T1000 (cell line): ENCODE measurements around the gene ADARB2.
"Not testable (repeated sequence)": the region's sequence is repeated elsewhere in the genome, so short reads cannot be mapped to it uniquely, and the experiment has no call there.

Experiments
- DNase-seq: peaks from one replicate; lab custom pipeline; 2025; ENCODE audit warnings: mixed read lengths; lab: John Stamatoyannopoulos, UW

ADARB2 gene

DNA sequence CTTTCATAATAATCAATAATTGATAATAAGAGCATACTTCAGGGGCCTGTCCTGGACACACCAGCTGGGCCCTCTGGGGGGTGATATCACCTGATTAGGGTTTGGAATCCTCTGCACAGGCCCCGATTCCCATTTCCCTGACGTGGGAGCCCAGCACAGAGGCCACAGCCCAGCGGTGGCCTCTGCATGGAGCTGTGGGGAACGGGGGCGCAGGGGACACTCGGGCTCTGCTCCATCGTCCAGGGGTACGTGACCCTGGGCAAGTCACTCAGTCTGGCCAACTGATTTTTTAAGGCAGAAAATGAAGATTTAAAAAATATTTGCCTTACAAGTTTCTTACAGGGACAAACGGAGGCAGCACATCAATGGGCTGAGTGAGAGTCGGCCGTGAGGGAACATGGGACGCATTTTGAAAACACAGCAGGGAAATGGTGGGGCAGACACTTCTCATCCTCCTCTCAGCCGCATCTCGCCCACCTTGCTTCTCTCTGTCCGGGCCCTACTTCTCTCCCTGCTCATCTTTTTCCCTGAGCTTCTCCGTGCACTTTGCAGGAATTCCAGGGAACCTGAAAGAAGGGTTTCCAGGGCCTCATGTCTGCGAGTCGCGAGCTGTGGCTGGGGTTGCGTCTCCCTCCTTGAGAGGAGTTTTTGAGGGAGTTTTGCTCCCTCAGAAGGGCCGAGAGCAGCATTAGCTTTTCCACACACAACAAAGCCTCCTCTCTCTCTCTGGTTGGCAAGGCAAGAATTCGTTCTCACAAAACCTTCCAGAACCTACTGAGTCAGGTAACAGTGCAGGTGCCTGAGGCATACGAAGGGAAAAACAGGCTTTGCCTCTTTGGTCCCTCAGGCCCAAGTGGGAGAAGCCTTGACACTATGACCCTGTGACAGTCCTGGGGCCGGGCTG lies 369.1 kb downstream of the ADARB2 start:
- no peak for DNase-seq

DNA sequence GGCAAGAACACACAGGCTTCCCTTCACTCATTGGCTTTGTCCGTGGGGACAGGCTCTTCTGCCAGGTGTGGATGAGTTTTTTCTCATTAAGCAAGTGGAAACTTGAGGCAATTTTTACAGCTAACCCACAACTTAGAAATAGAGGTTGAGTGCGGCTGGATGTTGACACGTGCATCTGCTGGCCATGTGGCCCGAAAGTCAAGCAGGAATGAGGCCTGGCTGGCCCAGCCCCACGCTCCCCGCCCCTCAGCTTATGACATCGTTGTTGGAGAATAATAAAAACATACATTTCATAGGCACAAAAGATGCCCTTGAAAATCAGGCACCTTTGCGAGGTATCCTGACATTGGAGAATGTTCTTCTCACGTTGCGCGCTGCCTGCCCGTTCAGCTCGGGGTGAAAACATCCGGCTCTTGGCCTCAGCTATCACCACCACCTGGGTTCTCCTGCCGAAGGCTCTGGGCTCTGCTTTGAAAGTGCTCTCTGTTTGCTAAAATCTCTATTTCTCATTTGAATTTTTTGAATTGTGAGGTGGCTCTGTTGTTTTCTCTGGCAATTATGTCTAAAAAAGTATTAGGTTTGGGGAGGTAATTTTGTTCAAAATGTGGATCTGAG lies 370.4 kb downstream of the ADARB2 start:
- DNase-seq, result no peak

DNA sequence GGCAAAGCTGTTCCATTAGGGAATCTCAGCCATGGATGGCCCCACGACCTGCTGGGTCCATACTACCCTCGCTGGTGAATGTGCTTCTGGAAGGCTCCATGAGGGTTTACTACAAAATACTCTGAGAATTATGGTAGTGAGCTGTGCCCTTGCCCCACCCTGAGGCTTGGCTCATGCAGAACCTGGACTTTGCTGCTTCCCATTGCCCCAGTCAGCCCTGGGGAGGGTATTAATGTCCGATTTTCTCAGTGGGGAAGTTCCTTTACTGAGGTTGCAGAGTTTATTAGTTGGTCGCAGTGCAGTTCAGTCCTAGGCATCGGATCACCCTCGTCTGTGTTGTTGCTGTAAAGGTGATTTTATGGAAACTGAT lies 371.0 kb downstream of the ADARB2 start:
- no peak for DNase-seq

DNA sequence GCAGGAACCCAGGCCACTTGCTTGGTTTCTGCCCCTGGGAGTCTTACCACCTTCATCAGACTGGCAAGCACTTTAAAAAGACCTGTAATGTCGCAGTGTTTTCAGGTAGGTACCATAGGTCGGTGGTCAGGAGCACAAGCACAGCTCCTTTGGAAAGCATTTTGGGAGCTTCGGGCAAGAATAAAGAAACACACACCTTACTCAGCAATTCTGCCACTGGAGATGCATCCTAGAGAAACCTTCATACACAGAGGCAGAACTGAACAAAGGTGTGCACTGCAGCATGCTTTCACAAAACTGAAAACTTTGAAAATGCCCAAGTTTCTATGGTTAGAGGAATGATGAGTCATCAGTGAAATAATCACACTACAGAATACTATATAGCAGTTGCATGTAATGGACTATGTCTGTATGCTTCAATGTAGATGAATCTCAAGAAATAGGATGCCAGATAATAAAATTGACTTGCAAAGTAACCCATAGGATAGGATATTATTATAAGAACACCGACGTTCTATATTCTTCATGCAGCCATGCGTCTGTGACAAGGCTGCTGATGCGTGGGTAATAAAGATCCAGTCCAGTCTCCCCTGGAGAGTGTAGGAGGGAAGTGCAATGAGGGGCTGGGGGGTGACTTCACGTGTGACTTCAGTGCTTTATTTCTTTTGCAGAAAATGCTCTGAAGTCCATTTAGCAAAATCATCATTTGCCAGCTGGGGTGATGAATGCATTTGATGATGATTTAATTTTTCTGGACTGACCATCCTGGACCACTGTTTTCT lies 371.6 kb downstream of the ADARB2 start:
- DNase-seq, result no peak

DNA sequence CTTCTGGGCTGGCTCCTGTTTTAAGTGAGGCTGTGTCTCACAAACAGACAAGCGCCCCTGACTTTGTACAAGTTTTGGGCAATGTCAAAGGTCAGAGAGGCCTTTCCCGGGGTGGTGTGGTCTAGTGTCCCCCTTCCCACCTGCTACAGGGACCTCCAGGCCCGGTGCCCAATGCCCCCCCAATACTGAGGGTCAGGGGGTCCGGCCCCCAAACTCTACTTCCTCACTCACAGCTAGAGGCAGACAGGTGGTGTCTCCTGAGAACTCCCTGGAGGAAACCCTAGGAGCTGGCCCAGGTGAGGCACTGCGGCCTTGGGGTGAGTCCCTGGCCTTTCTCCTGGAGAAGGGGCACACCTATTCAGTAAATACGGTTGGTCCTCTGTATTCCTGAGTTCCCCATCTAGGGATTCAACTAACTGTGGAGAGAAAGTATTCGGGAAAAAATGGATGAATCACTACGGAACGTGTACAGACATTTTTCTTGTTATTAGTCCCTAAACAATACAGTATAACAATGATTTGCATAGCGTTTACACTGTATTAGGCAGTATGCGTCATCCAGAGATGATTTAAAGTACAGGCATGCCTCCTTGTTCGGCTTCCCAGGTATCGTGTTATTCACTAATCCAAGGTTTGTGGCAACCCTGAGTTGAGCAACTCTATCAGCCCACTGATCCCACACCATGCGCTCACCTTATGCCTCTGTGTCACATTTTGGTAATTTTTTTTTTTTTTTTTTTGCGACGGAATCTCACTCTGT lies 373.0 kb downstream of the ADARB2 start:
- DNase-seq, result no peak

DNA sequence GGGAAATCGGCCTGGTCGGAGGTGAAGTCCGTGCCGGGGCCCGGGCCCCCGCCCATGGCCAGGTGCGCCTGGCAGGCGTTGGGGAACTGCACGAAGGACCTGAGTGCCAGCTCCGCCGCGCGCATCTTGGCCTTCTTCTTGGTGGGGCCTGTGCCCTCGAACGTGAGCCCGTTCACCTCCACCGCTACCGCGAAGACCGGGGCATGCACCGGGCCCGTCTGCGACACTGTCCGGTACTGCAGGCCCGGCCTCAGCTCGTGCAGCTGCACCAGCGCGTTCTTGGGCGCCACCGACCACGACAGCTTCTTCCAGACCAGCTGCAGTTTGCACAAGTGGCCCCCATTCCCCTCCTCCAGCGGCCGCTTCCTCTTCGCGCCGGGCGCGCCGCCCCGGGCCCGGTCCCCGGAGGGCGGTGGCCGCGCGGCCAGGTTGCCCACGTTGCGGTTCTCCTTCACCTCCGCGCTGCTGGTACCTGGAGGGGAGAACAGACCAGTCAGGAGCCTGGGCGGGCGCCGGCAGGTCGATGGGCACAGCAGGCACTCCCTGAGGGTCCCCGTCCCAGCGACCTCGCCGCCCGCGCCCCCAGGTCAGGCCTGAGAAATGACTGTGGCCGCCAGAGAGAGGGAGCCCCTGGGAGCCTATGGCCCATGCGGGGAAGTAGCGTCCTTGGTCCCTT lies 373.7 kb downstream of the ADARB2 start:
- no peak for DNase-seq

DNA sequence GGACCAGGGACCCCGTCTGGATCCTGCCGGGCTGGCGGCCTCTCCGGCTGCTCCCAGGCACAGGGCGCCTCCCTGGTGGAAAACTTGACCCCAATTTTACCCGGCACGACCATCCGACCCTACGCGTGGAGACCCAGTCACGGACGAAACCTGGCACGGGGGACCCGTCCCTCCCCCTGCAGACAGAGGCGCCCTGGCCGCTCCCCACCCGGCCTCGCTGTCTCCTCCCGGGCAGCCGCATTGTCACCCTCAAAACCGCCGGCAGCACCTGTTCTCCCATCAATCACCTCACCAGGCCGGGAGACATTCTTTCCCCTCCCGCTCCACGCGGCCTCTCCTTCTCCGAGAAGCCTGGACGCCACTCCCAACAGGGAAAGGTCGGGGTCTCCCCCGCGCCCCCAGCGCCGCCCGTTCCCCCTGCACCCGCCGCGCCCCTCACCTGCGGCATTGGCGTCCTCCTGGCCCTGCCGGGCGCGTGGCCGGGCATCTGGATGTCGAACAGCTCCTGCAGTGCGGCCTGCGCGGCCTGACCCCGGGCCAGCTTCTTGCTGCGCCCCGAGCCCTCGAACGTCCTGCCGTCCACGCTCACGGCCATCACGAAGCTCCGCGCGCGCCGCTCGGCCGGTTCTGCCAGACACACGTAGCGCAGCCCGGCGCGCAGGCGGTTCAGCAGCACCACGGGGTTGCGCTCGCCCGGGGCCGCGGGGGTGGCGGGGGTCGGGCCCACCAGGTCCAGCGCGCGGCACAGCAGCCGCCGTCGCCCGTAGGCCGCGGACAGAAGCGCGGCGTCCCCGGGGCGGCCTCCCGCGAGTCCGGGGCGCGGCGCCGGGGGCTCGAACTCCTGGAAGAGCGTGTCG lies 374.5 kb downstream of the ADARB2 start:
- DNase-seq, result no peak

DNA sequence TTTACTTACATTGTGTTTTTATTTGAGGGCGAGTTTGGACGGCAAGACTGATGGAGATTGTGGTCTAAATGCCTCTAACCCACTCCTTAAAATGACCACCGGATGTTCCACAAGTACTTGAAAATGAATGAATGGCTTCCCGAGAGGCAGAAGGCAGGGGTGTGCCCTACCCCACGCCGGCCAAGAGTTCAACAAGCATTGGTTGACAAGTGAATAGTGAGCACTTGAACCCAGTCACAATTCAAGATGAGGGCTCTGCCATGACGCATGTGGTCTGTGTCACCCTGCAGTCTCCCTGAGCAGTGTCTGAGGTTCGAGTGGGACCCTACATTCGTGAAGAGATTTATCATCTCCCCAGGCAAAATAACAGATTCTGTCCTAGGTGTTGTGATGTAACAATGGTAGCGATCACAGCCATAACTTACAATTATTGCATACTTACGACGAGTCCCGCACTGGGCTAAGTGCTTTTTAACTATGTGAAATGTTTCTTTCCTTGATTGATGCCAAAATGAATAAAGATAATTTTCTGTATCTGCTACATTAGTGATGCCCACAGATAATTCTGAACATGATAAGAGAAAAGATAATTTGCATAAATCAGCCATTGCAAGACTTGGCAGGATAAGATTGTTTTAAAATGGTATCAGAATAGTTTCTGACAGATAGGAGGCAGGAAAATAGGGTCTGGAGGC lies 375.8 kb downstream of the ADARB2 start:
- no peak for DNase-seq

DNA sequence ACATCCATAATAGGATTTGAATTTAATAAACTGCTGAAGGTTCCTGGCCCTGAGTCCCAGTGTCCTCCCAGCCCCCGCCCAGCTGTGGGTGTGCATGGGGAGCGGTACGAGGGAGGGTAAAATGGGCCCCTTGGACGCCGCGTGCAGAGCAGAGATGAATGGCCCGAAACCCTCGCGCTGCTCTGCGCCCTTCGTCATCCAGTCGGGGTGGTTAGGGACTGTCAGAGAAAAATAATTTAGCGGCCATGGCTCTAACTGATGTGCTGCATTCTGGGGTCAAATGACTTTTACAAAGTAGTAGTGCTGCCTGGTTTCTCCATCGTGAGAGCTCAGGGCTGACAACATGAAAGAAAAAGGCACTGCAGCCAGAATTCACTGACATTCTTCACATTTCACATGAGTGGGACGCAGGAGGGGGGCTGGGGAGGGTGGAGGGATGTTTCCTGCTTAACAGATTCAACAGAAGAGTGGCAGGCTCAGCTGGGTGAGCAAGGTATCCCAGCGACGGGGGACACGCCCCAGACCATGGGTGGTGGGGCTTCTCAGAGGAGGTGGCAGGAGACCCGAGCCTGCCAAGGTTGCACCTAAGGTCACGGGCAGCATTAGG lies 376.7 kb downstream of the ADARB2 start:
- no peak for DNase-seq

DNA sequence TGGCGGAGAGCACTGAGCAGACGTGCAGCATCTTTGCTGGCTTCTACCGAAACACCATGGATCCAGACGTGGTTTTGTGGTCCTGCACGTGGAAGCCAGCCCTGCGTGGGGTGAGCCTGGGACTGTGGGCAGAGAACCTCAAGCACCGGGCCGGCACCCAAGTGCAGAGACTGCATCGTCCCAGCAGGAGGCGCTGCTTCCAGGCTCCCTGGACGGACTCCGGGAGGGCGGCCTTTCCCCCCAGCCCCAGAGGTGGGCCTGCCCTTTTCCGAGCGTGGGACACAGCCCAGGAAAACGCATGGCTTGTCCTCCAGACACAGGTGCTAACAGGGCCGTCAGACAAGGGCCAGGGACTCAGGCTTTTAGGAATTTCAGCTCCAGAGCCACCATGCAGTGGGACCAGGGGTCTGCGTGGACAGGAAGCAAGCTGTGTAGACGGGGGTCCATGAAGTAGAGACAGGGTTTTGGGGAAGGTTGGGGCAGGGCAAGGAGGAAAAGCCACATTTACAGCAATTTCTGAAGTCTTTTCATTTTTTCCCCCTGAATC lies 377.2 kb downstream of the ADARB2 start:
- DNase-seq, result no peak

DNA sequence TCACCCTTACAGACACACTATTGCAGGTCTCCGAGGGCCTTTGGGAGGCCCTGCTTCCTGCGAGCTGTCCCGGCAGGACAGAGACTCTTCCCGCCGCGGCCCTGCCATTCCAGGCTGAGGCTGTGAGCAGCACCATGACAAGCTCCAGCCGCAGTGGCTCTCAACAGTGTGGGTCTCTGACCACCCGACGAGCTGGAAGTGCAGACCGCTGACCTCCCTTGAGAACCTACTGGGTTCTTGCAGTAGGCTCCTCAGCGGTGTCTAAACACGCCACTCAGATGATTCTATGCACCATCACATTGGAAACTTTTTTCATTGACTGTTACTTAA lies 377.7 kb downstream of the ADARB2 start:
- DNase-seq, result no peak

DNA sequence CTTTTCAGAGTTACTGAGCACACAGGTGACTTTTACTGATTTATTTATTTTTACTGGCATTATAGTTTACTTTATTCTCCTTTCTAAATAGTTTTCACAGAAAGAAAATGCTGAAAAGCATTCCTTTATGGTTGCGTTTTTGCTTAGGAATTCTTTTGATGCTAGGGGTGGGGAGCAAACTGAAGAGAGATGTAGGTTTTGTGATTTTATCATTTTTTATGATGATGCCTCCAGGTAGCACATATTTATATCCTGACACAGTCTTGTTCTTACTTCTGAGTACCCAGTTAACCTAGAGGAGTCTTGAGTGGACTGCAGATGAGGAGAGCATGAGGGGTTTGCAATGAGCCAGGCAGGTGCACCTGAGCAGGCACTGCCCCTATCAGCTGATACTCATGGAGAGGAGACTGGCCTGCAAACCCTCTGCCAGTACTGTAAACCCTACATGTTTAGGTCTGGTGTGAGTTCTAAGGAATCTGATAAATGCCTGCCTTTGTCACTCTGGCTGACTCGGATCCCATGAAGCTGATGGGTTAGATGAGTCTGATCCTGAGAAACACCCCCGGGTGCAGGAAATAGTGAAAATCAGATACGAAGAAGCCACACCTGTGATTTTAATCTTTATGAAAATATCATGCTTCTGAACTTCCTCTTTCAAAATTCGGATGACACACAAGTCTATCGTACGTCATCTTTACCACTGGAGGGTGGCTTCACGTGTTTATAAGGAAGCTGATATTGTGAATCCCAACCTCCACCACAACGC lies 378.3 kb downstream of the ADARB2 start:
- DNase-seq, result no peak

DNA sequence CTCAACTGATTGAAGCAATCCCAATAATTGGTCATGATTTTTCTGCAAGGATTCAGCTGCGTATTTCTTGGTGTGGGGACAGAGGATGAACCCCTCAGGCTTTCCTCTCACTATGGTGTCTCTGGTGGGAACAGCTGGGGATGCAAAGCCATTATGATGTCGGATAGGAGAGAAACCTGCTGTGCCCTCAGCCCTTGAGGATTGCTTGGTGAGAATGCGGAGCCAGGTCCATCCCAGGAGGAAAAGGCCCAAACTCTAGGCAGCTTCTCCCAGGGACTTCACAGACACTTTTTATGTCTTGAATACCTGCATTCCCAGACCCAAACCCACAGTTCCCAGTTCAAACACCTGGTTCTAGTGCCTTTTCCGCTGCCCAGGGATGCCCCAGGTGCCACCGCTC lies 379.2 kb downstream of the ADARB2 start:
- no peak for DNase-seq

DNA sequence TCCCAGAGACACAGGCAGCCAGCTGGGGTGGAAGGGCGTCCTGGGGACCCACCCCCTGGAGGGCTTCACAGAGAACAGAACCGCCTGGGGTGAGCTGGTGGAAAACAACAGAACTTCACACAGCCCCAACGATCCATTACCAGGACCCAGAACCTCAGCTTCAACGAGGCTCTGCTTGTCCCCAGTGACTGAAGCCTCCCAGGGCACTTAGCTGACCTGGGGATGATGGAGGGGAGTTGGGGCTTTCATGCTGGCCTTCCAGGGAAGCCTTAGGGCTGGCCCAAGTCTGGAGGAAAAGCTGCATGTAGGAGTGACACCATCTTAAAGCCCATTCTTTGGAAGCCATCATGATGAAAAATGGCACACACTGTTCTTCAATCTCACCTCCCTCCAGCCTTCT lies 381.0 kb downstream of the ADARB2 start:
- no peak for DNase-seq

DNA sequence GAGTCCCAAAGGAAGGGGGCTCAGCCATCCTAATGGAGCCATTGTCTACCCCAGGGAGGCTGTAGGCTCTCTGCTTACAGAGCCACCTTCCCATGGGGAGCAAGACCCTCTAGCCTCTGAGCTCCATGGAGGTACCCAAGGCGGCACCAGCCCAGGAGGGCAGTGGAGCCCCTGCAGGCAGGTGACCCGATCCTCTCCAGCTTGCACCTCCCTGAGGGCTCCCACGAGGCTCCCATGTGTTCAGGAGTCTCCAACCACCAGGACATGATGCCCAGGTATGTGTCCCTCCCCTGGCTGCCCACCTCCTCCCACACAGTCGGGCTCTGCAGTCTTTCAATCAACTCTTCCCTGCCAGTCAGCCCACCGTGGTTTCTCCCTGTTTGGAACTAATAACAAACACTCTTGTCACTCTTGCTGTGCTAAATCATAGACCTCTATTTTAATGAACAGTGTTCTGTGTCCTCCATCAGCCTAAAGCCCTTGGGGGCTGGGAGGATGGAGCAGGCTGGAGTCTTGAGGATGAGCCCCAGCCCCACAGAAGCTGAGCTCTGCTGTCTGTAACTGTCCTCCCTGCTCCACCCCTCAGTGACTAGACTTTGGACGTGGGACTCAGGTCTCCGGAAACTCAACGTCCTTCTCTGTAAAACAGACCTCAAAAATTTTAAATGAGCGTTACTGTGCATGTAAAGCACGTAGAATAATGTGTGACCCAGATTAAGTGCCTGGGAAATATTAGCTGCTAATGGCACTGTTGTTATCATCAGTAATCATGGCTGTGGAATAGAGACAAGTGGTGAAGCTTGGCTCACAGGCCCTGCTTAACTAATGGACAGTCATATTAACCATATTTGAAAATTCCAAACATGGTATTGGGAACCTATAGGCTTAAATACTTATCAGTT lies 382.3 kb downstream of the ADARB2 start:
- DNase-seq, result no peak

DNA sequence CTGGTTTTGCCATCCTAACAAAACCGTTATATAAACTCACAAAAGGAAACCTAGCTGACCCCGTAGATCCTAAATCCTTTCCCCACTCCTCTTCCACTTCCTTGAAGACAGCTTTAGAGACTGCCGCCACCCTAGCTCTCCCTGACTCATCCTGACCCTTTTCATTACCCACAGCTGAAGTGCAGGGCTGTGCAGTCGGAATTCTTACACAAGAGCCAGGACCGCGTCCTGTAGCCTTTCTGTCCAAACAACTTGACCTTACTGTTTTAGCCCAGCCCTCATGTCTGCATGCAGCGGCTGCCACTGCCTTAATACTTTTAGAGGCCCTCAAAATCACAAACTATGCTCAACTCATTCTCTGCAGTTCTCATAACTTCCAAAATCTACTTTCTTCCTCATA lies 385.0 kb downstream of the ADARB2 start:
- not testable (repeated sequence) for DNase-seq

DNA sequence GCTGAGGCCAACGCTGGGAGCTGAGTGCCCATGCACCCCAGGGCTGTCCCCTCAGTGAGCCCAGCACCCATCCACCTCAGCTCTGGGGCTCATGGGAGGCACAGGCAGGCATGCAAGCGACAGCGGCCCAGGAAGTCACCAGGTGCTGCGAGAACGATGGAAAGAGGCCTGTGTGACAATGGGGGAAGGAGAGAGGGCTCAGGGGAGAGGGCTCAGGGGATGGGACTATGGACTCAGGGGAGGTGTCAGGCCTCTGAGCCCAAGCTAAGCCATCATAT lies 388.6 kb downstream of the ADARB2 start:
- DNase-seq, result no peak
